IMR-90 (cell line): ENCODE results near the gene MPV17L. TPM values are rescaled to one million over a fixed set of nuclear protein-coding genes. Genes with fewer than 3 reads are reported as not detected.

Experiments used
- ATAC-seq: fragments of 200-7000 bp; cut with Tn5 transposase; 2 replicates; pipeline ENCODE4 v1.9.1; 2020; ENCODE audit warnings: low read depth, mild to moderate bottlenecking, moderate library complexity
- BruUV-seq: library from RNA; stranded (reverse); fragments of 400-500 nt; replicated peaks from 2 replicates; lab custom pipeline; 2021; lab: Mats Ljungman, UMichigan
- CTCF ChIA-PET: fragments of 300-600 bp; formaldehyde crosslinking; extraction: SDS; loops from one replicate; lab custom pipeline; 2021; ENCODE audit warnings: antibody characterized with exemption; lab: Yijun Ruan, JAX
- POLR2A ChIA-PET: fragments of 300-600 bp; sonication (Branson Sonifier 250); formaldehyde crosslinking; loops from one replicate; lab custom pipeline; 2022; ENCODE audit warnings: antibody characterized with exemption; ENCODE audit not compliant: unreplicated experiment; lab: Charles Lee
- DNase-seq: peaks from one replicate; pipeline ENCODE4 v3.0.0; 2013
- H2AFZ ChIP-seq: replicated peaks from 2 replicates; pipeline ENCODE3; 2013; ENCODE audit warnings: low read length, mild to moderate bottlenecking; ENCODE audit not compliant: poor library complexity
- H2AK5ac ChIP-seq: 2 replicates; pipeline ENCODE4 v1.6.1; 2013; ENCODE audit warnings: low read depth, low read length, inconsistent platforms
- H2AK9ac ChIP-seq: replicated peaks from 2 replicates; pipeline ENCODE3; 2013; ENCODE audit warnings: mild to moderate bottlenecking, low read depth, low read length, moderate library complexity; ENCODE audit not compliant: poor library complexity
- H2BK120ac ChIP-seq: 2 replicates; pipeline ENCODE4 v1.6.1; 2013; ENCODE audit warnings: low read depth, low read length, inconsistent platforms
- H2BK15ac ChIP-seq: 3 replicates; pipeline ENCODE4 v1.6.1; 2013; ENCODE audit warnings: low read depth, low read length, inconsistent platforms
- H2BK20ac ChIP-seq: 2 replicates; pipeline ENCODE4 v1.6.1; 2013; ENCODE audit warnings: low read depth, mild to moderate bottlenecking, inconsistent platforms, low read length, moderate library complexity
- H2BK5ac ChIP-seq: 2 replicates; pipeline ENCODE4 v1.6.1; 2013; ENCODE audit warnings: mild to moderate bottlenecking, low read depth, low read length, inconsistent platforms; ENCODE audit not compliant: poor library complexity, severe bottlenecking
- H3K14ac ChIP-seq: replicated peaks from 2 replicates; pipeline ENCODE4 v1.6.1; 2013; ENCODE audit warnings: low read depth, low read length, inconsistent platforms
- H3K18ac ChIP-seq: 2 replicates; pipeline ENCODE4 v1.6.1; 2013; ENCODE audit warnings: low read depth, low read length, control low read depth
- H3K23ac ChIP-seq: 2 replicates; pipeline ENCODE4 v1.6.1; 2013; ENCODE audit warnings: low read depth, low read length, inconsistent platforms
- H3K27ac ChIP-seq: 2 replicates; pipeline ENCODE4 v1.5.1; 2013; ENCODE audit warnings: mild to moderate bottlenecking, control low read depth, low read length; ENCODE audit not compliant: insufficient read depth
- H3K27me3 ChIP-seq: 2 replicates; pipeline ENCODE4 v1.6.1; 2013; ENCODE audit warnings: low read length; ENCODE audit not compliant: control insufficient read depth, insufficient read depth
- H3K36me3 ChIP-seq: 2 replicates; pipeline ENCODE4 v1.6.1; 2013; ENCODE audit warnings: low read length, mixed read lengths; ENCODE audit not compliant: control insufficient read depth, insufficient read depth
- H3K4ac ChIP-seq: 2 replicates; pipeline ENCODE4 v1.6.1; 2013; ENCODE audit warnings: low read depth, low read length, inconsistent platforms
- H3K4me1 ChIP-seq: 2 replicates; pipeline ENCODE4 v1.6.1; 2013; ENCODE audit warnings: low read length, mixed read lengths; ENCODE audit not compliant: control insufficient read depth, insufficient read depth
- H3K4me2 ChIP-seq: 2 replicates; pipeline ENCODE4 v1.6.1; 2013; ENCODE audit warnings: low read depth, mild to moderate bottlenecking, control low read depth, low read length, moderate library complexity
- H3K4me3 ChIP-seq: 2 replicates; pipeline ENCODE4 v1.5.1; 2013; ENCODE audit warnings: low read depth, mild to moderate bottlenecking, control low read depth, low read length, moderate library complexity; ENCODE audit not compliant: insufficient read depth
- H3K56ac ChIP-seq: 2 replicates; pipeline ENCODE4 v1.6.1; 2013; ENCODE audit warnings: low read length, inconsistent platforms; ENCODE audit not compliant: insufficient read depth; ENCODE audit errors: extremely low read depth
- H3K79me1 ChIP-seq, 2 experiments: 2 replicates each; pipeline ENCODE4 v1.6.1; 2013; ENCODE audit warnings: low read length in 2 of 2, inconsistent platforms in 1 of 2, low read depth in 1 of 2
- H3K9ac ChIP-seq: 2 replicates; pipeline ENCODE4 v1.6.1; 2013; ENCODE audit warnings: low read depth, low read length, control low read depth
- H3K9me1 ChIP-seq: 2 replicates; pipeline ENCODE4 v1.6.1; 2013; ENCODE audit warnings: low read length, inconsistent platforms; ENCODE audit not compliant: insufficient read depth
- H3K9me3 ChIP-seq: 2 replicates; pipeline ENCODE4 v1.6.1; 2013; ENCODE audit warnings: low read length; ENCODE audit not compliant: control insufficient read depth, insufficient read depth
- H4K20me1 ChIP-seq: 2 replicates; pipeline ENCODE4 v1.6.1; 2013; ENCODE audit warnings: low read length, inconsistent platforms; ENCODE audit not compliant: insufficient read depth
- H4K5ac ChIP-seq: 2 replicates; pipeline ENCODE4 v1.6.1; 2013; ENCODE audit warnings: mild to moderate bottlenecking, low read depth, low read length, control low read depth
- H4K8ac ChIP-seq, 2 experiments: 2 replicates each; pipeline ENCODE4 v1.6.1; 2013; ENCODE audit warnings: low read depth in 2 of 2, low read length in 2 of 2, control low read depth in 1 of 2, inconsistent platforms in 1 of 2
- H4K91ac ChIP-seq: 2 replicates; pipeline ENCODE4 v1.6.1; 2013; ENCODE audit warnings: low read depth, low read length, inconsistent platforms; ENCODE audit not compliant: insufficient read depth
- BHLHE40 ChIP-seq: fragments of 150-350 bp; IDR thresholded peaks from 2 replicates; pipeline ENCODE4 v1.6.1; 2016; ENCODE audit warnings: mild to moderate bottlenecking, low read depth, low read length
- CEBPB ChIP-seq: IDR thresholded peaks from 2 replicates; pipeline ENCODE4 v1.6.1; 2012; ENCODE audit warnings: low read depth, low read length, improper control_type of control experiment
- CHD1 ChIP-seq: IDR thresholded peaks from 2 replicates; pipeline ENCODE4 v1.6.1; 2012; ENCODE audit warnings: low read depth, low read length, improper control_type of control experiment
- CTCF ChIP-seq: conservative IDR thresholded peaks from 2 replicates; pipeline ENCODE4 v1.5.1; 2012; ENCODE audit warnings: mild to moderate bottlenecking, low read depth, low read length, improper control_type of control experiment
- FOS ChIP-seq: fragments of 150-350 bp; IDR thresholded peaks from 2 replicates; pipeline ENCODE4 v1.6.1; 2016; ENCODE audit warnings: low read depth, low read length
- MAFK ChIP-seq: IDR thresholded peaks from 2 replicates; pipeline ENCODE4 v1.6.1; 2012; ENCODE audit warnings: low read depth, low read length, improper control_type of control experiment
- MAZ ChIP-seq: IDR thresholded peaks from 2 replicates; pipeline ENCODE4 v1.6.1; 2012; ENCODE audit warnings: low read depth, mild to moderate bottlenecking, low read length, improper control_type of control experiment, moderate library complexity, borderline replicate concordance
- MXI1 ChIP-seq: IDR thresholded peaks from 2 replicates; pipeline ENCODE4 v1.6.1; 2012; ENCODE audit warnings: low read depth, mild to moderate bottlenecking, low read length, moderate library complexity, borderline replicate concordance
- NFE2L2 ChIP-seq: fragments of 150-350 bp; IDR thresholded peaks from 2 replicates; pipeline ENCODE4 v1.6.1; 2016; ENCODE audit warnings: low read depth, mild to moderate bottlenecking, low read length
- POLR2A ChIP-seq: IDR thresholded peaks from 2 replicates; pipeline ENCODE4 v1.6.1; 2012; ENCODE audit warnings: mild to moderate bottlenecking, low read depth, low read length
- RAD21 ChIP-seq: IDR thresholded peaks from 2 replicates; pipeline ENCODE4 v1.6.1; 2012; ENCODE audit warnings: low read length, improper control_type of control experiment
- RCOR1 ChIP-seq: IDR thresholded peaks from 2 replicates; pipeline ENCODE4 v1.6.1; 2012; ENCODE audit warnings: mild to moderate bottlenecking, low read length, improper control_type of control experiment; ENCODE audit not compliant: insufficient replicate concordance
- RFX5 ChIP-seq: IDR thresholded peaks from 2 replicates; pipeline ENCODE4 v1.8.0; 2012; ENCODE audit warnings: low read depth, mild to moderate bottlenecking, low read length, moderate library complexity
- SMC3 ChIP-seq: fragments of 150-350 bp; IDR thresholded peaks from 2 replicates; pipeline ENCODE4 v1.6.1; 2016; ENCODE audit warnings: low read depth, mild to moderate bottlenecking, antibody characterized with exemption, low read length, moderate library complexity
- WGBS, 2 experiments: methylation state at CpG; one replicate each; pipeline versions ENCODE4 v1.1.5 to v1.1.7; 2013; ENCODE audit warnings: missing lambda C conversion rate in 2 of 2; ENCODE audit not compliant: insufficient read length in 1 of 2; ENCODE audit errors: extremely low coverage in 2 of 2; 5-methylcytosine and 5-hydroxymethylcytosine counted together
- dilution Hi-C: fragments of 300-500 bp; cut with HindIII; formaldehyde crosslinking; loops from one replicate; pipeline ENCODE4 v1.14.3; 2018; ENCODE audit warnings: low sequenced_read_pairs; ENCODE audit not compliant: unreplicated experiment
- in situ Hi-C: fragments of 300-500 bp; cut with MboI; formaldehyde crosslinking; loops from 3 replicates; pipeline ENCODE4 v1.14.3; 2019; ENCODE audit warnings: low sequenced_read_pairs, inconsistent platforms, mixed read lengths
- intact Hi-C: fragments of 100-400 bp; cut with micrococcal nuclease; formaldehyde crosslinking; loops from 2 replicates; pipeline ENCODE4 v1.10.0; 2022
- polyA plus RNA-seq, 3 experiments: library from polyadenylated mRNA; depleted of rRNA; stranded (reverse); fragments of >200 nt; gene quantifications; 2 replicates each; pipeline ENCODE4 v1.2.3, GENCODE V29; 2012; ENCODE audit warnings: low replicate concordance in 1 of 3
- total RNA-seq: library from RNA; depleted of rRNA; stranded (reverse); fragments of >200 nt; gene quantifications from 2 replicates; pipeline ENCODE4 v1.2.3, GENCODE V29; 2012
- TF ChIP-seq, protein P1 (sequence below): fragments of 150-350 bp; IDR thresholded peaks from 2 replicates; pipeline ENCODE4 v1.6.1; 2017; ENCODE audit warnings: mild to moderate bottlenecking, antibody characterized with exemption, low read length, low read depth
- TF ChIP-seq, protein P2 (sequence below): fragments of 150-350 bp; IDR thresholded peaks from 2 replicates; pipeline ENCODE4 v1.6.1; 2016; ENCODE audit warnings: low read depth, mild to moderate bottlenecking, low read length, moderate library complexity, borderline replicate concordance

MPV17L gene
- total and polyA plus RNA-seq, 2 of the 4 experiments (the other 2 are of a cell fraction): 0.03 TPM; not detected in 1

DNA sequence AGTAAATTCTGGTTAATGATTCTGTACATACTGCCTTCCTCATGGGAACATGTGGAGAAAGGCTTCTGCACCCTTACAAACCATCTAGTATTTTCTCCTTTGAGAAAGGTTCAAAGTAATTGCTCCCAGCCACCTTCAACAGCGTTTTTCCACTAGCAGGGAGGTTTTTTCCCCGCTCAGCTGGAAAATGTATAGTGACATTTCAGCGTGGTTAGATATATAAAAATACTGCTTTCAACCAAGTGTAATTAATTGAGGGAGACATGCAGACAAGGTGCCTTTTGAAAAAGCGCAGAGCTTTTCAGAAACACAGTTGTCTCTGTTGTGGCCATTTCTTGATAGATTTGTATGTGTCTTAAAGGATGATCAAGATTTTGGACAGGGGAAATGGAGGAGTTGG lies 44.0 kb downstream of the MPV17L start:
- Histone ChIP-seq H4K91ac (peak overlapping the region; percentile 33; the same call in 1 of the 2 replicates), H3K56ac (no peak overlapping the region), H3K27me3 (no peaks in the 10 kb centered on the region), H3K9me1 (0 out of 2 replicates have a peak, but pooled peaks cover 2% of the 10 kb centered on the region), H2AK5ac (peak overlapping the region; percentile 66), H4K5ac (no peak overlapping the region), H3K79me1 (peaks cover 22 to 73% of the 10 kb centered on the region in 2 experiments), H3K9me3 (no peaks in the 10 kb centered on the region), H3K9ac (0 out of 2 replicates have a peak overlapping the region, but pooled peaks have one; percentile 9), H2BK15ac (peak overlapping the region; percentile 38; the same call in 1 of the 3 replicates), H2AK9ac (peak overlapping the region; percentile 37), H3K18ac (peak overlapping the region; percentile 35; the same call in 1 of the 2 replicates), H3K27ac (peak overlapping the region; percentile 84), H2BK20ac (peak overlapping the region; percentile 78; the same call in 1 of the 2 replicates), H4K20me1 (peaks cover 47% of the 10 kb centered on the region), H3K23ac (peak overlapping the region; percentile 53; the same call in 1 of the 2 replicates), H2BK5ac (peak overlapping the region; percentile 58), H4K8ac (0 out of 4 replicates have a peak overlapping the region, but pooled peaks have one; percentile 9 to 53), H3K4me2 (peak overlapping the region; percentile 64; the same call in 1 of the 2 replicates), H3K36me3 (no peaks in the 10 kb centered on the region), H3K4ac (peak overlapping the region; percentile 73), H3K4me1 (peaks cover 19% of the 10 kb centered on the region), H2AFZ (no peak overlapping the region), H2BK120ac (peak overlapping the region; percentile 65), H3K14ac (peak overlapping the region; percentile 78), H3K4me3 (no peak overlapping the region)
- no CpG with 5 or more reads among the region's 4 CpGs for WGBS, 2 experiments
- POLR2A ChIA-PET: no interaction called here
- DNase-seq (no peak), ATAC-seq (no peak)
- in situ Hi-C loops: loop anchor here (10.0 kb wide), 1 partner anchor 65 kb away; no protein-coding TSS in a partner anchor
- dilution Hi-C loops: no loop called here
- CTCF ChIA-PET: no interaction called here
- TF ChIP-seq, protein P1, sequence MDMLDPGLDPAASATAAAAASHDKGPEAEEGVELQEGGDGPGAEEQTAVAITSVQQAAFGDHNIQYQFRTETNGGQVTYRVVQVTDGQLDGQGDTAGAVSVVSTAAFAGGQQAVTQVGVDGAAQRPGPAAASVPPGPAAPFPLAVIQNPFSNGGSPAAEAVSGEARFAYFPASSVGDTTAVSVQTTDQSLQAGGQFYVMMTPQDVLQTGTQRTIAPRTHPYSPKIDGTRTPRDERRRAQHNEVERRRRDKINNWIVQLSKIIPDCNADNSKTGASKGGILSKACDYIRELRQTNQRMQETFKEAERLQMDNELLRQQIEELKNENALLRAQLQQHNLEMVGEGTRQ: no peak
- TF ChIP-seq BHLHE40: no peak
- no peak for TF ChIP-seq POLR2A
- TF ChIP-seq CTCF: no peak
- TF ChIP-seq MAFK: no peak
- no peak for TF ChIP-seq CEBPB
- TF ChIP-seq RFX5: no peak
- TF ChIP-seq MAZ: no peak
- no peak for TF ChIP-seq RAD21
- TF ChIP-seq MXI1: no peak
- TF ChIP-seq SMC3: no peak
- no peak for TF ChIP-seq FOS
- no peak for TF ChIP-seq RCOR1
- TF ChIP-seq NFE2L2: no peak
- no peak for TF ChIP-seq CHD1
- TF ChIP-seq, protein P2, sequence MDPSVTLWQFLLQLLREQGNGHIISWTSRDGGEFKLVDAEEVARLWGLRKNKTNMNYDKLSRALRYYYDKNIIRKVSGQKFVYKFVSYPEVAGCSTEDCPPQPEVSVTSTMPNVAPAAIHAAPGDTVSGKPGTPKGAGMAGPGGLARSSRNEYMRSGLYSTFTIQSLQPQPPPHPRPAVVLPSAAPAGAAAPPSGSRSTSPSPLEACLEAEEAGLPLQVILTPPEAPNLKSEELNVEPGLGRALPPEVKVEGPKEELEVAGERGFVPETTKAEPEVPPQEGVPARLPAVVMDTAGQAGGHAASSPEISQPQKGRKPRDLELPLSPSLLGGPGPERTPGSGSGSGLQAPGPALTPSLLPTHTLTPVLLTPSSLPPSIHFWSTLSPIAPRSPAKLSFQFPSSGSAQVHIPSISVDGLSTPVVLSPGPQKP: no peak
- intact Hi-C loops: no loop called here
- no TSS peak for BruUV-seq
